Breast epithelium (tissue), 4 donors: ENCODE data around the gene HS3ST3A1. TPM values are rescaled to one million over a fixed set of nuclear protein-coding genes. Genes with fewer than 3 reads are reported as not detected.

Experiments used
- DNase-seq, 2 donors: peaks; one replicate each; pipeline ENCODE4 v3.0.0-alpha.2; 2019; ENCODE audit warnings: low spot score in 2 of 2
- H3K27ac ChIP-seq, 2 donors: fragments of 200-600 bp; sonication (generic) in 1 of 2; one replicate each; pipeline ENCODE4 v1.5.1; 2016 to 2019; ENCODE audit warnings: mild to moderate bottlenecking in 1 of 2
- H3K27me3 ChIP-seq, 2 donors: fragments of 200-600 bp; sonication (generic) in 1 of 2; one replicate each; pipeline versions ENCODE4 v1.5.1 to v1.6.0; 2017 to 2019; ENCODE audit warnings: control low read depth in 1 of 2, mild to moderate bottlenecking in 1 of 2
- H3K36me3 ChIP-seq: fragments of 200-600 bp; one replicate; pipeline ENCODE4 v1.5.1; 2019
- H3K4me1 ChIP-seq, 2 donors: fragments of 200-600 bp; sonication (generic); one replicate each; pipeline ENCODE4 v1.5.1; 2016 to 2019; ENCODE audit warnings: control low read depth in 1 of 2
- H3K4me3 ChIP-seq, 3 donors: fragments of 200-600 bp; sonication (generic); 1 replicate in 2 of 3; 2 replicates in 1 of 3; pipeline ENCODE4 v1.5.1; 2016 to 2019; ENCODE audit warnings: mild to moderate bottlenecking in 3 of 3, moderate library complexity in 2 of 3
- H3K9me3 ChIP-seq, 2 donors: fragments of 200-600 bp; sonication (generic) in 1 of 2; one replicate each; pipeline ENCODE4 v1.5.1; 2016 to 2019; ENCODE audit warnings: control low read depth in 1 of 2
- CTCF ChIP-seq, 3 donors: fragments of 450-650 bp; IDR thresholded peaks; one replicate each; pipeline ENCODE4 v1.5.1; 2016 to 2017; ENCODE audit warnings: antibody characterized with exemption in 3 of 3, mild to moderate bottlenecking in 3 of 3, moderate library complexity in 3 of 3
- POLR2A ChIP-seq: fragments of 450-650 bp; IDR thresholded peaks from one replicate; pipeline ENCODE4 v1.6.1; 2016; ENCODE audit warnings: antibody characterized with exemption, mild to moderate bottlenecking, moderate library complexity
- POLR2AphosphoS5 ChIP-seq, 3 donors: sonication (generic); formaldehyde crosslinking; IDR thresholded peaks; one replicate each; pipeline ENCODE4 v1.6.1; 2017; ENCODE audit warnings: antibody characterized with exemption in 3 of 3
- intact Hi-C: fragments of 100-400 bp; cut with DNase I; formaldehyde crosslinking; loops from one replicate; pipeline ENCODE4 v1.15.1; 2023; ENCODE audit warnings: low total_unique reads
- total RNA-seq, 3 donors: library from RNA; depleted of rRNA; stranded (reverse); fragments of >200 nt; gene quantifications; one replicate each; pipeline ENCODE4 v1.1.0, GENCODE V29; 2016

HS3ST3A1 gene
- total RNA-seq, 3 donors from 2014 or later = 0.66 to 1.4 (median 1.0) TPM

GRCh38 chr17:13643180-13643579 is 41.5 kb upstream of the HS3ST3A1 start:
- H3K36me3 ChIP-seq = no peaks in the 10 kb centered on the region
- H3K4me1 ChIP-seq = no peaks in the 10 kb centered on the region
- TF ChIP-seq POLR2A (no peak), CTCF (IDR thresholded peaks at IDR 0.05) (no peak), POLR2AphosphoS5 (IDR thresholded peaks at IDR 0.05) (no peak)
- H3K9me3 ChIP-seq = no peaks in the 10 kb centered on the region
- H3K27me3 ChIP-seq = no peaks in the 10 kb centered on the region
- intact Hi-C loops = loop anchor here (2.0 kb wide), 1 partner anchor 60 kb away; no protein-coding TSS in a partner anchor
- no peak for DNase-seq
- H3K4me3 ChIP-seq = no peak overlapping the region
- no peak overlapping the region for H3K27ac ChIP-seq

- no peak for TF ChIP-seq CTCF (IDR thresholded peaks at IDR 0.05)
- TF ChIP-seq POLR2A = no peak
- no peak for TF ChIP-seq POLR2AphosphoS5 (IDR thresholded peaks at IDR 0.05)
- no peak overlapping the region for H3K4me3 ChIP-seq
- no peaks in the 10 kb centered on the region for H3K9me3 ChIP-seq
- no peak for DNase-seq
- no peaks in the 10 kb centered on the region for H3K36me3 ChIP-seq
- H3K27ac ChIP-seq = no peak overlapping the region
- intact Hi-C loops = loop anchor here (2.0 kb wide), 1 partner anchor 61 kb away; no protein-coding TSS in a partner anchor
- H3K4me1 ChIP-seq = no peaks in the 10 kb centered on the region
- no peaks in the 10 kb centered on the region for H3K27me3 ChIP-seq
These were observed 40.5 kb upstream of the HS3ST3A1 start for GRCh38 chr17:13642188-13642587.

GRCh38 chr17:13640551-13640950 is 38.8 kb upstream of the HS3ST3A1 start:
- Histone ChIP-seq H3K36me3 (no peaks in the 10 kb centered on the region), H3K27ac (no peak overlapping the region), H3K9me3 (no peaks in the 10 kb centered on the region), H3K27me3 (no peaks in the 10 kb centered on the region), H3K4me3 (no peak overlapping the region), H3K4me1 (no peaks in the 10 kb centered on the region)
- no peak for DNase-seq
- TF ChIP-seq CTCF (IDR thresholded peaks at IDR 0.05) (no peak), POLR2A (no peak), POLR2AphosphoS5 (IDR thresholded peaks at IDR 0.05) (no peak)
- intact Hi-C loops = no loop called here

- Histone ChIP-seq H3K9me3 (no peaks in the 10 kb centered on the region), H3K27me3 (no peaks in the 10 kb centered on the region), H3K36me3 (no peaks in the 10 kb centered on the region), H3K4me1 (no peaks in the 10 kb centered on the region), H3K4me3 (no peak overlapping the region), H3K27ac (no peak overlapping the region)
- intact Hi-C loops = no loop called here
- no peak for DNase-seq
- TF ChIP-seq CTCF (IDR thresholded peaks at IDR 0.05) (no peak), POLR2AphosphoS5 (IDR thresholded peaks at IDR 0.05) (no peak), POLR2A (no peak)
These were observed 37.2 kb upstream of the HS3ST3A1 start for GRCh38 chr17:13638855-13639458.

GRCh38 chr17:13636951-13637350 is 35.2 kb upstream of the HS3ST3A1 start:
- H3K4me3 ChIP-seq = no peak overlapping the region

More at GRCh38 chr17:13636951-13637350, 35.2 kb upstream of the HS3ST3A1 start:
- intact Hi-C loops = no loop called here
- H3K36me3 ChIP-seq = no peaks in the 10 kb centered on the region
- no peak overlapping the region for H3K27ac ChIP-seq
- no peaks in the 10 kb centered on the region for H3K9me3 ChIP-seq
- DNase-seq = no peak
- H3K4me1 ChIP-seq = no peaks in the 10 kb centered on the region
- no peaks in the 10 kb centered on the region for H3K27me3 ChIP-seq
- TF ChIP-seq POLR2AphosphoS5 (IDR thresholded peaks at IDR 0.05) = no peak
- no peak for TF ChIP-seq CTCF (IDR thresholded peaks at IDR 0.05)
- no peak for TF ChIP-seq POLR2A
